Measurements from ENCODE around the gene FGF14. TPM values are rescaled to one million over a fixed set of nuclear protein-coding genes. Genes with fewer than 3 reads are reported as not detected.

FGF14 gene
- total RNA-seq, 1 donor from 2014 or later, result 2.0 TPM

GRCh38 chr13:102347490-102347889 lies 54.4 kb downstream of the FGF14 start:
- Histone ChIP-seq H3K36me3 (no peaks in the 10 kb centered on the region), H3K4me3 (no peak overlapping the region), H3K27me3 (no peaks in the 10 kb centered on the region), H3K9me3 (no peaks in the 10 kb centered on the region), H3K4me1 (no peaks in the 10 kb centered on the region), H3K27ac (no peak overlapping the region)
- intact Hi-C loops (cut with DNase I), result no loop called here
- no peak for ATAC-seq
- TF ChIP-seq CTCF (IDR thresholded peaks at IDR 0.05), result no peak
- DNase-seq, result no peak

GRCh38 chr13:102346769-102347168 lies 55.1 kb downstream of the FGF14 start:
- ATAC-seq (no peak), DNase-seq (no peak)
- Histone ChIP-seq H3K4me1 (no peaks in the 10 kb centered on the region), H3K27ac (no peak overlapping the region), H3K9me3 (no peaks in the 10 kb centered on the region), H3K27me3 (no peaks in the 10 kb centered on the region), H3K4me3 (no peak overlapping the region), H3K36me3 (no peaks in the 10 kb centered on the region)
- TF ChIP-seq CTCF (IDR thresholded peaks at IDR 0.05), result no peak
- intact Hi-C loops (cut with DNase I), result no loop called here

- Histone ChIP-seq H3K4me3 (no peak overlapping the region), H3K9me3 (no peaks in the 10 kb centered on the region), H3K27ac (no peak overlapping the region), H3K36me3 (no peaks in the 10 kb centered on the region), H3K27me3 (no peaks in the 10 kb centered on the region), H3K4me1 (no peaks in the 10 kb centered on the region)
- ATAC-seq, result no peak
- no peak for DNase-seq
- intact Hi-C loops (cut with DNase I), result no loop called here
- no peak for TF ChIP-seq CTCF (IDR thresholded peaks at IDR 0.05)
Measured at GRCh38 chr13:102344410-102344809, 57.4 kb downstream of the FGF14 start.

- TF ChIP-seq CTCF (IDR thresholded peaks at IDR 0.05), result no peak
- no peaks in the 10 kb centered on the region for H3K9me3 ChIP-seq
- no peak overlapping the region for H3K4me3 ChIP-seq
- ATAC-seq (no peak), DNase-seq (no peak)
- H3K4me1 ChIP-seq, result no peaks in the 10 kb centered on the region
- no peak overlapping the region for H3K27ac ChIP-seq
- no peaks in the 10 kb centered on the region for H3K27me3 ChIP-seq
- H3K36me3 ChIP-seq, result no peaks in the 10 kb centered on the region
- intact Hi-C loops (cut with DNase I), result no loop called here
Measured at GRCh38 chr13:102333320-102334198, 68.3 kb downstream of the FGF14 start.

- no peaks in the 10 kb centered on the region for H3K36me3 ChIP-seq
- H3K4me1 ChIP-seq, result no peaks in the 10 kb centered on the region
- no peak overlapping the region for H3K27ac ChIP-seq
- TF ChIP-seq CTCF (IDR thresholded peaks at IDR 0.05), result no peak
- no peaks in the 10 kb centered on the region for H3K9me3 ChIP-seq
- H3K27me3 ChIP-seq, result no peaks in the 10 kb centered on the region
- intact Hi-C loops (cut with DNase I), result no loop called here
- DNase-seq, result no peak
- ATAC-seq, result no peak
- no peak overlapping the region for H3K4me3 ChIP-seq
Measured at GRCh38 chr13:102328909-102329308, 72.9 kb downstream of the FGF14 start.
